ENCODE data around the gene CFAP68. TPM values are rescaled to one million over a fixed set of nuclear protein-coding genes. Genes with fewer than 3 reads are reported as not detected.

Gene CFAP68
- total and polyA plus RNA-seq, 2 of the 13 experiments (the other 11 are each of a cell fraction or from before 2014, with no cell fraction given): 22.2 to 25.6 TPM

DNA sequence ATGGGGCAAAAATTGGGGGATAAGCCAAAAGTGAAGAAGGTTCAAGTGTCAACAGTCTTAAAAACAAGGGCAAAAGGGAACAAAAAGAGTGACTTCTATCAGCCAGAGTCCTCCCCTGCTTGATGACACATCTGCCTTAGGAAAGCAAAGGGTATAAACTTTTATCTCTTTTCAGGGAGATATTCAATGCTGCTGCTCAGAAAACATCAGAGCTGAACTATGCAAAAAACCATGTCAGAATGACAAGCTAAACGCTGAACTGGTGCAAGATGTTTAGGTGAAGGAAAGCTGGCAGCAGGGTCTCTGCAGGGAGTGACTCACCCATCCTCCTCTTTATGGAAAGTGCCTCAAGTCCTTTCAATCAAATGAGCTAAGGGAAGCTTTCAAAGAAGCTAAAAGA, 32.7 kb upstream of the CFAP68 start:
- Histone ChIP-seq H3K9ac (ENCODE audit: insufficient read depth, low read depth, low read length) (no peak overlapping the region), H3K4me3 (replicated peaks in 1 of 3; ENCODE audit: insufficient read depth in 1 of 3, low read depth in 2 of 3, low read length in 3 of 3) (no peak overlapping the region), H3K4me1 (ENCODE audit: insufficient read depth, low read length) (0 out of 2 replicates have a peak, but pooled peaks cover 4% of the 10 kb centered on the region), H3K4me2 (ENCODE audit: low read depth, low read length) (no peak overlapping the region), H3K79me2 (ENCODE audit: insufficient read depth, low read length) (no peaks in the 10 kb centered on the region), H3K36me3 (replicated peaks in 1 of 2; ENCODE audit: control insufficient read depth in 1 of 2, insufficient read depth in 2 of 2, low read length in 2 of 2) (peaks cover 5 to 37% of the 10 kb centered on the region in 2 experiments), H2AFZ (ENCODE audit: low read length) (no peak overlapping the region), H3K27me3 (ENCODE audit: control insufficient read depth in 1 of 2, insufficient read depth in 2 of 2, low read length in 2 of 2) (no peaks in the 10 kb centered on the region), H3K27ac (ENCODE audit: extremely low read length, insufficient read depth, low read length) (no peak overlapping the region), H3K9me3 (ENCODE audit: low read length) (no peaks in the 10 kb centered on the region), H4K20me1 (ENCODE audit: insufficient read depth, low read length) (no peaks in the 10 kb centered on the region)
- 94% methylated on average over 1 of the region's 1 CpG for WGBS (ENCODE audit: low lambda C conversion rate)
- in situ Hi-C loops (cut with HindIII; ENCODE audit: extremely low pct_ligation_motif_present, low pct_unique_long_range_greater_than_20kb): no loop called here
- no peak for DNase-seq (ENCODE audit: low spot score)
- TF ChIP-seq, protein P1, sequence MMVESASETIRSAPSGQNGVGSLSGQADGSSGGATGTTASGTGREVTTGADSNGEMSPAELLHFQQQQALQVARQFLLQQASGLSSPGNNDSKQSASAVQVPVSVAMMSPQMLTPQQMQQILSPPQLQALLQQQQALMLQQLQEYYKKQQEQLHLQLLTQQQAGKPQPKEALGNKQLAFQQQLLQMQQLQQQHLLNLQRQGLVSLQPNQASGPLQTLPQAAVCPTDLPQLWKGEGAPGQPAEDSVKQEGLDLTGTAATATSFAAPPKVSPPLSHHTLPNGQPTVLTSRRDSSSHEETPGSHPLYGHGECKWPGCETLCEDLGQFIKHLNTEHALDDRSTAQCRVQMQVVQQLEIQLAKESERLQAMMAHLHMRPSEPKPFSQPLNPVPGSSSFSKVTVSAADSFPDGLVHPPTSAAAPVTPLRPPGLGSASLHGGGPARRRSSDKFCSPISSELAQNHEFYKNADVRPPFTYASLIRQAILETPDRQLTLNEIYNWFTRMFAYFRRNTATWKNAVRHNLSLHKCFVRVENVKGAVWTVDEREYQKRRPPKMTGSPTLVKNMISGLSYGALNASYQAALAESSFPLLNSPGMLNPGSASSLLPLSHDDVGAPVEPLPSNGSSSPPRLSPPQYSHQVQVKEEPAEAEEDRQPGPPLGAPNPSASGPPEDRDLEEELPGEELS (CRISPR knock-in tag; IDR thresholded peaks at IDR 0.05): no peak
- no peak for TF ChIP-seq MIXL1 (CRISPR knock-in tag; IDR thresholded peaks at IDR 0.05)
- no peak for TF ChIP-seq ZNF678 (CRISPR knock-in tag; IDR thresholded peaks at IDR 0.05)
- TF ChIP-seq ELF4 (CRISPR knock-in tag; IDR thresholded peaks at IDR 0.05; ENCODE audit: borderline replicate concordance): no peak
- no peak for TF ChIP-seq AGO2 (optimal IDR thresholded peaks at IDR 0.05; ENCODE audit: low read depth, low read length)
- TF ChIP-seq KDM6A (CRISPR knock-in tag; IDR thresholded peaks at IDR 0.05; ENCODE audit: low read depth): no peak
- no peak for TF ChIP-seq GTF3A (CRISPR knock-in tag; conservative IDR thresholded peaks at IDR 0.05)
- TF ChIP-seq, protein P2, sequence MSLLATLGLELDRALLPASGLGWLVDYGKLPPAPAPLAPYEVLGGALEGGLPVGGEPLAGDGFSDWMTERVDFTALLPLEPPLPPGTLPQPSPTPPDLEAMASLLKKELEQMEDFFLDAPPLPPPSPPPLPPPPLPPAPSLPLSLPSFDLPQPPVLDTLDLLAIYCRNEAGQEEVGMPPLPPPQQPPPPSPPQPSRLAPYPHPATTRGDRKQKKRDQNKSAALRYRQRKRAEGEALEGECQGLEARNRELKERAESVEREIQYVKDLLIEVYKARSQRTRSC (CRISPR knock-in tag; IDR thresholded peaks at IDR 0.05; ENCODE audit: low read depth): no peak
- no peak for TF ChIP-seq ZBTB8A (CRISPR knock-in tag; IDR thresholded peaks at IDR 0.05; ENCODE audit: borderline replicate concordance, low read depth)
- TF ChIP-seq, protein P3, sequence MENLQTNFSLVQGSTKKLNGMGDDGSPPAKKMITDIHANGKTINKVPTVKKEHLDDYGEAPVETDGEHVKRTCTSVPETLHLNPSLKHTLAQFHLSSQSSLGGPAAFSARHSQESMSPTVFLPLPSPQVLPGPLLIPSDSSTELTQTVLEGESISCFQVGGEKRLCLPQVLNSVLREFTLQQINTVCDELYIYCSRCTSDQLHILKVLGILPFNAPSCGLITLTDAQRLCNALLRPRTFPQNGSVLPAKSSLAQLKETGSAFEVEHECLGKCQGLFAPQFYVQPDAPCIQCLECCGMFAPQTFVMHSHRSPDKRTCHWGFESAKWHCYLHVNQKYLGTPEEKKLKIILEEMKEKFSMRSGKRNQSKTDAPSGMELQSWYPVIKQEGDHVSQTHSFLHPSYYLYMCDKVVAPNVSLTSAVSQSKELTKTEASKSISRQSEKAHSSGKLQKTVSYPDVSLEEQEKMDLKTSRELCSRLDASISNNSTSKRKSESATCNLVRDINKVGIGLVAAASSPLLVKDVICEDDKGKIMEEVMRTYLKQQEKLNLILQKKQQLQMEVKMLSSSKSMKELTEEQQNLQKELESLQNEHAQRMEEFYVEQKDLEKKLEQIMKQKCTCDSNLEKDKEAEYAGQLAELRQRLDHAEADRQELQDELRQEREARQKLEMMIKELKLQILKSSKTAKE (CRISPR knock-in tag; IDR thresholded peaks at IDR 0.05; ENCODE audit: borderline replicate concordance): no peak
- TF ChIP-seq HHEX (CRISPR knock-in tag; IDR thresholded peaks at IDR 0.05): no peak
- TF ChIP-seq BHLHE40 (IDR thresholded peaks at IDR 0.05; ENCODE audit: low read length): no peak
- TF ChIP-seq, protein P4, sequence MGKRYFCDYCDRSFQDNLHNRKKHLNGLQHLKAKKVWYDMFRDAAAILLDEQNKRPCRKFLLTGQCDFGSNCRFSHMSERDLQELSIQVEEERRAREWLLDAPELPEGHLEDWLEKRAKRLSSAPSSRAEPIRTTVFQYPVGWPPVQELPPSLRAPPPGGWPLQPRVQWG (CRISPR knock-in tag; IDR thresholded peaks at IDR 0.05; ENCODE audit: borderline replicate concordance, low read depth): no peak
- no peak for TF ChIP-seq PRPF4 (IDR thresholded peaks at IDR 0.05; ENCODE audit: low read depth, low read length, poor library complexity, severe bottlenecking)
- TF ChIP-seq, protein P5, sequence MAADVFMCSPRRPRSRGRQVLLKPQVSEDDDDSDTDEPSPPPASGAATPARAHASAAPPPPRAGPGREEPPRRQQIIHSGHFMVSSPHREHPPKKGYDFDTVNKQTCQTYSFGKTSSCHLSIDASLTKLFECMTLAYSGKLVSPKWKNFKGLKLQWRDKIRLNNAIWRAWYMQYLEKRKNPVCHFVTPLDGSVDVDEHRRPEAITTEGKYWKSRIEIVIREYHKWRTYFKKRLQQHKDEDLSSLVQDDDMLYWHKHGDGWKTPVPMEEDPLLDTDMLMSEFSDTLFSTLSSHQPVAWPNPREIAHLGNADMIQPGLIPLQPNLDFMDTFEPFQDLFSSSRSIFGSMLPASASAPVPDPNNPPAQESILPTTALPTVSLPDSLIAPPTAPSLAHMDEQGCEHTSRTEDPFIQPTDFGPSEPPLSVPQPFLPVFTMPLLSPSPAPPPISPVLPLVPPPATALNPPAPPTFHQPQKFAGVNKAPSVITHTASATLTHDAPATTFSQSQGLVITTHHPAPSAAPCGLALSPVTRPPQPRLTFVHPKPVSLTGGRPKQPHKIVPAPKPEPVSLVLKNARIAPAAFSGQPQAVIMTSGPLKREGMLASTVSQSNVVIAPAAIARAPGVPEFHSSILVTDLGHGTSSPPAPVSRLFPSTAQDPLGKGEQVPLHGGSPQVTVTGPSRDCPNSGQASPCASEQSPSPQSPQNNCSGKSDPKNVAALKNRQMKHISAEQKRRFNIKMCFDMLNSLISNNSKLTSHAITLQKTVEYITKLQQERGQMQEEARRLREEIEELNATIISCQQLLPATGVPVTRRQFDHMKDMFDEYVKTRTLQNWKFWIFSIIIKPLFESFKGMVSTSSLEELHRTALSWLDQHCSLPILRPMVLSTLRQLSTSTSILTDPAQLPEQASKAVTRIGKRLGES (CRISPR knock-in tag; IDR thresholded peaks at IDR 0.05; ENCODE audit: borderline replicate concordance): no peak
- no peak for TF ChIP-seq ZNF274 (CRISPR knock-in tag; IDR thresholded peaks at IDR 0.05)
- no peak for TF ChIP-seq DMAP1 (CRISPR knock-in tag; IDR thresholded peaks at IDR 0.05)
- ChIA-PET POLR2A (no interaction called here), CTCF (ENCODE audit: low intra/inter-chr PET ratio, low total read pairs) (no interaction called here)
- no TSS peak for BruUV-seq (replicated peaks)
- no peak for ATAC-seq
- no peak for FAIRE-seq
- intact Hi-C loops (cut with micrococcal nuclease; ENCODE audit: unreplicated experiment): no loop called here
